NCI-H2171 (cell line): ENCODE measurements around the gene CFAP300.

Source experiments
- DNase-seq: peaks from one replicate; lab custom pipeline; 2025; lab: John Stamatoyannopoulos, UW

Gene CFAP300

DNA sequence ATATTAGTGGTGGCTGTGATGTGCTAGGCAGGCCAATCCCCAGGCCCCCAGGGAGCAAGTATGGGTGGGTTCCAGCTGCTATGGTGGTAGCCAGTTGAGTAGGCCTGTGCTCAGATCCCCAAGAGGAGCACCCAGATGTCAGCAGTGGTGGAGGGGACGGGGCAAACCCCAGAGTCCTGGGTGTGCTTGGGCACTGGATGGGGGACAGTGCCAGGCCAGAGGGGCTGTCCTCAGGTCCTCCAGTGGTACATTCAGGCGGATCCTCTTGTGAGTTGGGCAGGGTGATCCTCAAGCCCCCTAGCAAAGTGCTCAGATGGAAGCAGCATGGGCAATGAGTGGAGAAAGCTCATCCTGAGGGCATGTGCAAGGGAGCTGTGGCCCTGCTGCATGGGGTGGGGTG lies 26.0 kb downstream of the CFAP300 start:
- no peak for DNase-seq

DNA sequence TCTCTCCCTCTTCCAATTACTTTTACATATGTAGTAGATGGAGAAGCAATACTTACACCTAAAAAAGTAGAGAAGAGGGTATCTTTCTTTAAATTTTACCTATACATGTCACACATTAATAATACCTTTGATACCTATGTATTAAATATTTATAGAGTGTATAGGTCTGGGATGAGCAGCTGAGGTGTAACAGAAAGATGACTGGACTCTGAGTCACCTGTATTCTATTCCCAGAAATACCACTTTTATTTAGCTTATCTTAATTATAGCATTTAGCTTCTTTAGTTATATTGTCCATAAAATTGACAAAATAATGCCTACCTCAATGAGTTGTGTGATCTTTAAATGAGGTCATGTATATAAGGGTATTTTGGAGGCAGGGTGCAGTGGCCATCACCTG lies 32.4 kb downstream of the CFAP300 start:
- DNase-seq, result no peak

DNA sequence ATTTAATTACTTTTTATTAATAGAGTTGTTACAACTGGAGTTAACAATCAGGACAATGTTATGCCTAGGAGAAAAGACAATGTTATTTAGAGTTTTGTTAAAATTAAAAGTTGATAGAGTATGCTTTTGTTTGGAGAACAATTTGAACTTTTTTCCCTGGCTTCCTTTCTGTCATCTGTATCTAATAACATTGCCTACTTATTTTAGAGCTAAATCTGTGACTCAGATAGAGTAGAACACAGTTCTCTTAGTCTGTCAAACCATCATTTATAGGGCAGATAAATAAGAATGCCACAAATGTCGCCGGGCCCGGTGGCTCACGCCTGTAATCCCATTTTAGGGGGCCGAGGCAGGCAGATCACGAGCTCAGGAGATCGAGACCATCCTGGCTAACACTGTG lies 34.1 kb downstream of the CFAP300 start:
- no peak for DNase-seq

DNA sequence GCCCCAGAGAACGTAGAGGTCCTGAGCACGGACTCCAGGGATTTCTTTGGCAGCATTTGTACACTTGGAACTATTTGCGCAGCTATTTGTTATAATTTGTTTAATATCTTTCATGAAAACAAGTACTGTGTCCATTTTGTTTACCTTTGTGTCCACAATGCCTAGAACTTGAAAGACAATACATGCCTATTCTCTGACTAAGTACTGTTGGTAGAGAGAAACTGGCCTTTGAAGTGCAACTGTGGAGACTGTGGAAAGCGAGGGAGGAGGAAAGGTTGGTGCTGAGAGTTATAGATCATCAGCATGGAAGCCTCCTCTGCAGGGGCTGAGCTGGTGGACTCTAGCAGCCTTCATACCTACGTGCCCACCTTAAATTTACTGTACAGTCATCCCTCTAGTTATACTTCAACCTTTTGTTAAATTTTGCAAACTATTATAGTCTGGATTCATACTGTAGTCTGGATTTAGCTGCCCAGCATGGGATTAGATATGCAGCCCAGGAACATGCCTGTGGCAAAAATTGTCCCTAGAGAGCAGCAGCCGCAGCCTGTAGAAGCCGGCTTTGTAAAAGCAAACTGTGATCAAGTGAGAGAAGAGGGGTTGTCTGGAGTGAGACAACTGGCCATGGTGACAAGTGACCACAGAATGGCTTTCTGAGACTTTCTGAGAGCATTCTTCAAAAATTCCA lies 38.8 kb downstream of the CFAP300 start:
- DNase-seq, result no peak

DNA sequence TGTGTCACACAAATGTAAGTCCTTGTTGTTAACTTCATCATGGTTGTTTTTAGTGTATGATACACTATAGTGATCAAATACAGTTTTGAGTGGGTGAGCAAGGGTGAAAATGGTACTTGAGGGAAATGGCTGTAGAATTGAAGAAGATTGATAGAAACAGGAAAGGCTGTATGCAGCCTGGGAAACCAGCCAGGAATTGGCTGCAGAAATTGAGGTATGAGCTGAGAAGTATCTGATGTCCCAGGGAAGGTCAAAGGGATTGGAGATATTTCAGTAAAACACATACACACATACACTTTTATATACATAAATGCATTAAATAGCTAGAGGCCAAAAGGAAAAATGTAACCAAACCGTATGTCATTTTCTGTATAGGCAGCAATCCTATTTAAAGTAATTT lies 49.9 kb downstream of the CFAP300 start:
- DNase-seq, result no peak

DNA sequence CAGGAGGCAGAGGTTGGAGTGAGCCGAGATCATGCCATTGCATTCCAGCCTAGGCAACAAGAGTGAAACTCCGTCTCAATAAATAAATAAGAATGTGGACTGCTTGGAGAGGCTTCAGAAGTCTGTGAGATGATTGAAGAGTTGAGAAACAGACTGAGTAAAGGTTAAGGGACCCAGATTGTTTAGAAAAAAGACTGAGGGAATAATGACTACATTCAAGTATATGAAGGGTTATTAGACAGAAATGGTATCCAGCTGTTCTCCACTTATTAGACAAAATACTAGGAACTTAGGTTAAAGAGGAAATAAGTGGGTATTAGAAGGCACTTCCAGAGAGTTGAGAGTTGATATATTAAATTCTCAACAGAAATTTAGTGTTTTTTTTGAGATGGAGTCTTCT lies 52.5 kb downstream of the CFAP300 start:
- DNase-seq, result no peak

DNA sequence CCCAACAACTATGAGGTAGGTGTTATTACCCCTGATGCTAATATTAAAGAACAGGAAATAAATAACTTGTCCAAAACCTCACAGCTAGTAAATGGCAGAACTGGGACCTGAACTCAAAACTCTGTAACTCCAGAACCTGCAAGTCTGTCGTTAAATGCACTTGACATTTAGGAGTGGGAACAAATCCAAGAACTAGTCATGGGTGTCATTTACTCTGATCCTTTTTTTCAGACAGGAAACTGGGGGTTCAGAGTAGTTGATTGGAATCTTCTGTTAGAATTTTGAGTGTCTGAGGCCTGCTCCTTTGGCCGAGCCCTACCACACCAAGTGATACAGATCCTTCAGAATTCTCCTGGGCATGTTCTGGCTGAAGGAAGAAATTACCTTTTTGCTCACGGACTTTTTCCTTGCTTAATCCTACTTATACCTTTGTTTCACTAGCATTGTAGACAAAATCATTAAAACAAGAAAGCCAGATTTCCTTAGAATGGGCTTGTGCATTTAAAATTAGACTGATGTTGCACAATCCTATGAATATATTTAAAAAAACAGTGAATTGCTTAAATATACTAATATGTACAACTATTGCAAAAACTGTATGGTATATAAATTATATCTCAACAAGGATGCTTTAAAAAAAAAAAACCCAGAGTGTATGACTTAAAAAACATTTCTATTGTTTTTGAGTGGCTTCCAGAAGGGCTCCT lies 61.6 kb downstream of the CFAP300 start:
- no peak for DNase-seq

DNA sequence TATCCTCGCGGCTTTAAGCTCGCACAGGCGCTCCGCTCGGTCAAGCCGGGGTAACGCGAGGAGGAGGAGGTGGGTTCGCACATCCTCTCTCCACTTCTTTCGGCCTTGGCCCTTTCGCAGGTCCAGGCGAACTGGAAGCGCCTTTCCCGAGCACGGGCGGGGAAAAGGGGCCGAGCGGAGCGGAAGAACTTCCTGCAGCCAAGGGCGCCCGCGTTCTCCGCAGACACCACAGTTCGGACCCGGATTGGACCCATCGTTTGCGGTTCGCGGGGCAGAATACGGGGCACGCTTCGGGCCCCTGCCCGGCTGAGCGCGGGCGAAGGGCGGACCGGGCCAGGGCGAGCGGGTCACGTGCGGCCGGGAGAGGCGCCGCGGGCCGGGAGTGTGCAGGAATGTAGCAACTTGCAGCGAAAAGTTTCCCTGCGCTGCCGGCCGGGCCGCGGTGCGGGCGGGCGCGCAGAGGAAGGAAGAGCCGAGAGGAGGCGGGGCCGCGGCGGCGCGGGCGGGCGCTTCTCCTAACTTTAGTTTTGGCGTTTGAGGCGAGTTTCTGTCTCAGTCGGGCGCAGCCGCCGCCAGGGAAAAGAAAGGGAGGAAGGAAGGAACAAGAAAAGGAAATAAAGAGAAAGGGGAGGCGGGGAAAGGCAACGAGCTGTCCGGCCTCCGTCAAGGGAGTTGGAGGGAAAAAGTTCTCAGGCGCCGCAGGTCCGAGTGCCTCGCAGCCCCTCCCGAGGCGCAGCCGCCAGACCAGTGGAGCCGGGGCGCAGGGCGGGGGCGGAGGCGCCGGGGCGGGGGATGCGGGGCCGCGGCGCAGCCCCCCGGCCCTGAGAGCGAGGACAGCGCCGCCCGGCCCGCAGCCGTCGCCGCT lies 62.9 kb downstream of the CFAP300 start, which contains the start of gene YAP1:
Gene YAP1, plus strand, starts transcription at position 552 of the 865 bp plus-strand sequence. CDS start 402 bp downstream, outside the sequence.
- DNase-seq, result peak; percentile 5

DNA sequence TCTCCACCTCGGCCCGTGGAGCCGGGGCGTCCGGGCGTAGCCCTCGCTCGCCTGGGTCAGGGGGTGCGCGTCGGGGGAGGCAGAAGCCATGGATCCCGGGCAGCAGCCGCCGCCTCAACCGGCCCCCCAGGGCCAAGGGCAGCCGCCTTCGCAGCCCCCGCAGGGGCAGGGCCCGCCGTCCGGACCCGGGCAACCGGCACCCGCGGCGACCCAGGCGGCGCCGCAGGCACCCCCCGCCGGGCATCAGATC lies 63.4 kb downstream of the CFAP300 start:
- no peak for DNase-seq

DNA sequence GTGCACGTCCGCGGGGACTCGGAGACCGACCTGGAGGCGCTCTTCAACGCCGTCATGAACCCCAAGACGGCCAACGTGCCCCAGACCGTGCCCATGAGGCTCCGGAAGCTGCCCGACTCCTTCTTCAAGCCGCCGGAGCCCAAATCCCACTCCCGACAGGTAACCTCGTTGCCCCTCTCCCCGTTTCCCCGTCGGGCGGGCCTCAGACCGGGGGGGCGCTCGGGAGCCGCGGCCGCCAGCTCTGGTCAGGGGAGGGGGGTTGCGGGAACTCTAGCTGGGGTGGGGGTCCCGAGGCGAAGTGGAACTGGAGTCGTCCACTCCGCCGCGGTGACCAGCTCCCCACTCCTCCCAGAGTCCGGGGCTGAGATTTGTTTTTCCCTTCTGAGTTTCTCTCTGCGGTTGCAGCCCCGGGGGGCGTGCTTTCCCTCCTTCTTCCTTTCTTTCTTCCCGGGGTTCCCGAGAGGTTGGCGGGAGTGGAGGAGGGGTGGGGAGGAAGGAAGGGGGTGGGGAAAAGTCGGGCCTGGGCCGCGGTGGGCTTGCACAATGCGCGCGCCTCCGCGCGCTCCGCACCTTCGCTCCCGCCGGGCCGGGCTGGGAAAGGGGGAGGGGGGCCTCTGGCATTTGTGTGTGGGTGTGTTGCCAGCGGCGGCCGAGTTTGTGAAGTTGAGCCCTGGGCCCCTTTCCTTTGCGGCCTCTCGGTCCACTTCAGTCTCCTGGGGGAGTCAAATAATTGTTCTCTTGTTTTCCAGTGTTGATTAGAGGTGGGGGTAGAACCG lies 64.0 kb downstream of the CFAP300 start:
- no peak for DNase-seq

DNA sequence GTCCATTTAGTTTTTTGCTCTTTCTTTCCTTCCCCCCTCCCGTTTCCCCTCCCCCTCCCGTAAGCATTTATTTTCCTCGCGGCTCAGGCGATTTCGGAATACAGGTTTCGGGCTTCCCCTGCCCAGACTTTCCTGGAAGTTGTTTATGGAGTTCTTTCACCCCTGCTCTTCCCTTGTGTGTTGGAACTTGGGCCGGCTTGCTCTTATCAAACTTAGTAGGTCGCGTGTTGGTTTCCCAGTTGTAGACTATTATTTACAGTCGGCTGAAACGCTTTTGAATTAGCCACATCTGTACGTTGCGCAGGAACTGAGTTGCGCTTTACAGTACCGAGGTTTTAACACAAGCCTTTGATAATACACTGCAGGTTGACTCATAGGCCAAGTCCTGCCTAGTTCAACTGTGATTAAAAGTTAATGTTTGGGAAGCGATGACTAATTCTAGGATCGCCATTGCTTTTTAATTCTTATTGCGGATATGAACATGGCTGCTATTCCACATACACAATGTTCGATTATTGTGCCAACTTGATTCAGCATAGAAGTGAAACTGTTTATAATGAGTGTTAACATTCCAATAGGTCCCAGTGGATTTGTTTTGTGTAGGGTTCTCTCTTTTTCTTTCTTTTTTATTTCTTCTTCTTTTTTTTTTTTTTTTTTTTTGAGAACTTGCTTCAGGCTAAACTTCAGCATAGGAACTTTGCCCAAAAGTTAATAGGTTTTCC lies 64.7 kb downstream of the CFAP300 start:
- no peak for DNase-seq

DNA sequence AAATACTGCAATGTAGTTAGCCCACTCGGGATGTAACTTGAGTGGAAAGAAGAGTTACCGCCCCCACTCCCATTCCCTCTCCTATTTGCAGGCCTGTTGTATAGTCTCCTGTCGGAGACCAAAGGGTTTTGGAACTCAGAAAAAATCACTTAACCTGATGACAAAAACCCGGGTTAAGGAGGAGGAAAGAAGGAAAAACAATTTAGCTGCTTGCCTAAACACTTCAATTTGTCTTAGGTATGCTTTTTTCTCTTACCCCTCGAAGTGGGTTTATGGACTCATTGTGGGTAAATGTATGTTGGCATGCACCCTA lies 65.2 kb downstream of the CFAP300 start:
- no peak for DNase-seq

DNA sequence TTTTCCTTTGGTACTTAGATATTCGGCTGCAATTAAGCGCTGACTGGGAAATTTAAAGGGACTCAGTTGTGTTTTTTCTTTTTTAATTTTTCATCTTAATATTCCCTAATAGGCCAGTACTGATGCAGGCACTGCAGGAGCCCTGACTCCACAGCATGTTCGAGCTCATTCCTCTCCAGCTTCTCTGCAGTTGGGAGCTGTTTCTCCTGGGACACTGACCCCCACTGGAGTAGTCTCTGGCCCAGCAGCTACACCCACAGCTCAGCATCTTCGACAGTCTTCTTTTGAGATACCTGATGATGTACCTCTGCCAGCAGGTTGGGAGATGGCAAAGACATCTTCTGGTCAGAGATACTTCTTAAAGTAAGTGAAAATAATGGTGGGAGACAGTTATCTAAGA lies 66.8 kb downstream of the CFAP300 start:
- no peak for DNase-seq

DNA sequence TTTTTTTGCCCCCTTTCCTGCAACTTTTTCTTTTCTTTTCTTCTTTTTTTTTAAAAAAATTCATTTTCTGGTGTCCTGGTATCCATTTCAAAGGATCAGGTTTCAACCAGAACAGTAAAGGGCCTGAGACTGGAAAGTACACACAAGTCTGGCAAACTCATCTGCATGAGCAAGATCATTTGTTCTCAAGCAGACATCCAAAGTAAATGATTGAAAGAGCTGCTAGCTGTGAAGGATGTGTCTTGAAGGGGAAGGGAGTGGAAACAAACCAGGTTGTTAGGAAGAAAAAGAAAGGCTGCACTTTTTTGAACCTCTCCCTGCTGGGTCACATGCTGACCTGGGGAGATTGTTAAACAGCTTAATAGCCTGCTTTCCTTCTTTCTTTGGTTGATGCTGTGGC lies 68.3 kb downstream of the CFAP300 start:
- DNase-seq, result no peak

DNA sequence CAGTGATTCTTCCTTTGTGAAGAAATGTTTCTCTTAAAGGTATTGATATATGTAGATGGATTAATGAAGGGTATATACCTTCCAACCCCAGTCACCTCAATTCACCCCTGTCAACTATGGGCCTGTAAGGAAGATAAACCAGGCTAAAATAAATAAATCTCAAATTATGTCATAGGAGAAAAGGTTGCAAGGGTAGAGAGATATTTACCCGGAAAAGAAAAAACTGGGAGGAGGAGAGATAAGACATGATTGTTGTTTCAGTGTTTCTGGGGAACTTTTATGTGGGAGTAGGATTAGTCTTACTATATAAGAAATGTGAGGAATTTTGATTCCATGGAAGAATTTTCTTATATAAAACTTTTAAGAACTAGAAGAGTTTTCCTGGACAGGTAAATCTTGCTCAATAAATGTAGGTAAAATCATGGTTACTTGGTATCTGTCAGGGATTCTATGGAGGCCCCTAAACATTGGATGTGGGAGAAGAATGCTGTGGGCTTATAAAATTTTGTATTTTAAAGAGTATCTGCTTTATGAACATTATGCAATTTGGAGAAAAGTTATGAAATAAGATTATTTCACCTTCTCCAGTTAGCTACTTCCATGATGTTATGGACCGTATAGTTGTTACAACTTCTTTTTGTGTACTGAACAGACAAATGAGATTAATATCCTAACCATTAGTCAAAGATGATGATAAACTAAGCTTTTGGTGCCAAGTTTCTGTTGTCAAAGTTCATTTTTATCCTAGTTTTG lies 69.4 kb downstream of the CFAP300 start:
- DNase-seq, result no peak

DNA sequence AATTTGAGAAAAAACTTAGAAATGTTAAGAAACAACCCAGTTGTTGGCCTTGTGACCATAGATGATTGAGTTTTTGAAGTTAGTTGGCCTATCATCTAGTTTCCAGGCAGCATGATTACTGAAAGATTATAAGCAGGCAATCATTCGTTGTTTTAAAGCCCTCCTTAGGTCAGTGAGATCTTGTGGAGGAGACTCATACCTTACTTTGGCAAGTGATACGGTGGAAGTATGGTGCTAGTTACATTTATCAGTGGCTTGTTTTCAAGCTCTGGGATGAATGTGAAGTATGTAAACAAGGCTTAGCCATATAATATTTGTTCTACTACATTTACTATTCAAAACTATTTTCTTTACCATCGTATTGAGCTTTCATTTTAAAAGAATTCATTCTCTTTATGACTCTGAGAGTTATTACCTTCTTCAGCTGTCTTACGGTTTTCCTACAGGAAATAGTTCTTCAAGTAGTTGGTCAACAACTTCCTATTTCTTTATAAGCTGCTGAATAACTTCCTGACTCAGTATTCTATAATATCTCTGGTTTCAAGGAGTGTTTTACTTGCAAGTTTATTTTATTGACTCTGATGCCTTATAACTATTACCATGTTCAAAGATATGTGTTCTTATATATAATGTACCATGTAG lies 70.4 kb downstream of the CFAP300 start:
- DNase-seq, result no peak

DNA sequence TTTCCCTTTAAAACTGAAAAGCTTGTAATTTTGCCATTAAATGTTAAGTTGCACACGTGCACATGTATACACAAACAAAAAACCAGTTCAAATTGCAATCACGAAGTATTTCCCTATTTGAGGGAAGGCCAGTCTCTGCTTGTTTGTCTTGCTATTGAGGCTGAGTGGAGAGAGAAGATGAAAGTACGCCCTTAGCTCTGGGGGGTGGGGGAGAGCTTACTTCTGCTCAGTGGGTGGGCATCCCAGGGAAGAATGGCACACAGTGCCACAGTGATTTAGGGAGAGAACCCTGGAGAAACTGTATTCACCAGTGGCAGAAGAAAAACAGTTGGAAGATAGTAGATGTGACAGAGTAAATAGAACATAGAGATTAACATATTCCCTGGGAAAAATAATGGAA lies 71.7 kb downstream of the CFAP300 start:
- no peak for DNase-seq

DNA sequence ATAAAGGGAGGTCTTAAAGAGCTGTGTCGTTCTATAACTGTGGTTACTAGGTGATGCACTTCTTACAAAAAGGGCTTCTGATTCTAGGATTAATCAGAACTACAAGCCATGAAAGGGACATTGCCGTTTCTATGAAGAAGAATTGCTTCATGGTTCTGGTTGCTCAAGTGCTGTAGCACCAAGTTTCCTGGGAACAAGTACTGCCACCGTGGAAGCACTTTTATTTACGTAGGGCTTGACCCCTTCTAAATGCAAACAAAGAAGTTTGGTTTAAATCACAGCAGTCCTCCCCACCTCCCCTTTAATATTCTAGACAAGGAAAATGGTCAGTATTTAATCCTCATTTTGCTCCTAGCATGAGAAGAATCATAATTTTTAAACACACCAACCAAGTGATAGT lies 72.8 kb downstream of the CFAP300 start:
- no peak for DNase-seq

DNA sequence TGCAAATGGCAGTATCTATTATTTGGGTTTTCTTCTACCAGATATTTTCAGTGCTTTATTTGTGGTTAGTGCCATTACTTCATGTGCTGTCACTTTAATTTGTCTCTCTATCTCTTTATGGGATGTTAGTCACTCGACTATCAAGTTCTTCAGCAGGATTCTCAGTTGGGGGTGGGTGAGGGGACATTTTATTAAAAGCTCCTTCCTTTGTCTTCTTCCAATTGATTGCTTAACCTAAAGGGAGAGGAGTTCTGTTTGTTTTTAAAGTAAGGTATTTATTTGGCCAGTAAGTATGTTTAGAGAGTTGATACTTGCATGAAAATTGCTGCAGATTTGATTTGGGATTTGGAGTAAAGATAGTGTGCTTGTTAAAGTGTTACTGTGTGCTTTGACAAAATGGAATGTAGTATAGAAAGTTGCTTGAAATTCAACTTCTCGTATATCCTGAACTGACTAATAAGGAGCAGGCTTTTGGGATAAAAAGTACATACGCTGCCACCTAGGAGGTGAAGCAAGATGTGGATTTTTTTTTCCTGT lies 73.3 kb downstream of the CFAP300 start:
- DNase-seq, result no peak

DNA sequence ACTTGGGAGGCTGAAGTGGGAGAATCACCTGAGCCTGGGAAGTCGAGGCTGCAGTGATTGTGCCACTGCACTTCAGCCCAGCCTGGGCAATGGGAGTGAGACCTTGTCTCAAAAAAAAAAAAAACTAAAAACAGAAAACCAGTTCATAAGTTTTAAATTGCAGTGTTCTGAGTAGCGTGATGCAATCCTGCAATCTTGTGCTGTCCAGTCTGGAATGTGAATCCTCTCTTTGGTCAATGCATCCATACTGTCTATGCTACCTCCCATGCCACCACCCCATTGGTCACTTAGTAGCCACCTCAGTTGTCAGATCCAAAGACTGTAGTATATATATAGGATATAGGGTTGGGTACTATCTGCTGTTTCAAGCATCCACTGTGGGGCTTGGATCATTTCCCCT lies 74.1 kb downstream of the CFAP300 start:
- DNase-seq, result no peak
